DMS53 treated with DMSO at 0.1 percent for 48 hours (cell line): ENCODE measurements around the gene TBXA2R.
A peak's percentile ranks its signal among the peaks of the same experiment; 100 is the strongest.

Experiments used
- DNase-seq: peaks from one replicate; lab custom pipeline; 2025; ENCODE audit not compliant: unreplicated experiment; lab: John Stamatoyannopoulos, UW

TBXA2R gene

GRCh38 chr19:3556978-3557460 is 49.7 kb downstream of the TBXA2R start:
- DNase-seq = no peak

GRCh38 chr19:3556423-3556977 is 50.2 kb downstream of the TBXA2R start:
- DNase-seq = no peak

GRCh38 chr19:3555653-3556422 is 50.8 kb downstream of the TBXA2R start:
- no peak for DNase-seq

GRCh38 chr19:3554254-3555083 is 52.2 kb downstream of the TBXA2R start:
- DNase-seq = no peak

- no peak for DNase-seq
Measured at GRCh38 chr19:3551792-3552095, 54.9 kb downstream of the TBXA2R start.

GRCh38 chr19:3550947-3551791 is 55.5 kb downstream of the TBXA2R start:
- no peak for DNase-seq

GRCh38 chr19:3549816-3550215 is 56.9 kb downstream of the TBXA2R start:
- no peak for DNase-seq

GRCh38 chr19:3548606-3549005 is 58.1 kb downstream of the TBXA2R start:
- DNase-seq = no peak

- DNase-seq = no peak
Measured at GRCh38 chr19:3547767-3548282, 58.9 kb downstream of the TBXA2R start.

- no peak for DNase-seq
Measured at GRCh38 chr19:3547301-3547731, 59.4 kb downstream of the TBXA2R start.

- DNase-seq = no peak
Measured at GRCh38 chr19:3546119-3546518, 60.6 kb downstream of the TBXA2R start.

GRCh38 chr19:3545669-3546034 is 61.0 kb downstream of the TBXA2R start:
- no peak for DNase-seq

- peak; percentile 21 for DNase-seq
Measured at GRCh38 chr19:3544742-3545668, 61.7 kb downstream of the TBXA2R start.
